Neural cell (in vitro differentiated cells): ENCODE measurements around the gene DCDC2. TPM values are rescaled to one million over a fixed set of nuclear protein-coding genes. Genes with fewer than 3 reads are reported as not detected.

ENCODE experiments used
- H2AFZ ChIP-seq: fragments of 200-600, 300-800 bp; sonication (generic), shearing (Covaris generic); 2 replicates; pipeline ENCODE4 v1.6.0; 2014; ENCODE audit warnings: low read depth, mild to moderate bottlenecking, antibody characterized with exemption, low read length, moderate library complexity
- H3F3A ChIP-seq: fragments of 200-600 bp; shearing (Covaris generic); 2 replicates; pipeline ENCODE4 v1.6.1; 2016; ENCODE audit warnings: mild to moderate bottlenecking, moderate library complexity, mixed read lengths, antibody characterized with exemption, low read length; ENCODE audit not compliant: insufficient read depth, poor library complexity, severe bottlenecking
- H3K27ac ChIP-seq: fragments of 200-600, 300-800 bp; sonication (generic), shearing (Covaris generic); 2 replicates; pipeline ENCODE4 v1.5.1; 2014; ENCODE audit warnings: mild to moderate bottlenecking, low read length, moderate library complexity
- H3K27me3 ChIP-seq: fragments of 300-800, 200-600 bp; sonication (generic), shearing (Covaris generic); 2 replicates; pipeline ENCODE4 v1.6.0; 2014; ENCODE audit warnings: mild to moderate bottlenecking, low read depth, low read length, moderate library complexity; ENCODE audit not compliant: insufficient read depth
- H3K36me3 ChIP-seq: fragments of 300-800, 200-600 bp; sonication (generic), shearing (Covaris generic); 2 replicates; pipeline ENCODE4 v1.5.1; 2014; ENCODE audit warnings: mild to moderate bottlenecking, antibody characterized with exemption, low read length, moderate library complexity; ENCODE audit not compliant: insufficient read depth
- H3K4me2 ChIP-seq: fragments of 300-800, 200-600 bp; sonication (generic), shearing (Covaris generic); 2 replicates; pipeline ENCODE4 v1.6.0; 2014; ENCODE audit warnings: mild to moderate bottlenecking, low read length
- H3K4me3 ChIP-seq: fragments of 300-800, 200-600 bp; sonication (generic), shearing (Covaris generic); 2 replicates; pipeline ENCODE4 v1.5.1; 2014; ENCODE audit warnings: mild to moderate bottlenecking, low read length, moderate library complexity
- H3K79me2 ChIP-seq: fragments of 200-600 bp; shearing (Covaris generic); replicated peaks from 2 replicates; pipeline ENCODE4 v1.6.0; 2014; ENCODE audit warnings: mild to moderate bottlenecking, low read length, moderate library complexity; ENCODE audit not compliant: insufficient read depth
- H3K9ac ChIP-seq: fragments of 300-800, 200-600 bp; sonication (generic), shearing (Covaris generic); 2 replicates; pipeline ENCODE4 v1.6.1; 2016; ENCODE audit warnings: mild to moderate bottlenecking, low read length, mixed read lengths
- H3K9me2 ChIP-seq: fragments of 200-600 bp; shearing (Covaris generic); 2 replicates; pipeline ENCODE4 v1.6.1; 2016; ENCODE audit warnings: mild to moderate bottlenecking, low read length, mixed read lengths; ENCODE audit not compliant: insufficient read depth
- H3K9me3 ChIP-seq: fragments of 200-600, 300-800 bp; sonication (generic), shearing (Covaris generic); 2 replicates; pipeline ENCODE4 v1.6.1; 2016; ENCODE audit warnings: mild to moderate bottlenecking, mixed run types, low read length, moderate library complexity, mixed read lengths
- H4K20me1 ChIP-seq: fragments of 200-600 bp; shearing (Covaris generic); 2 replicates; pipeline ENCODE4 v1.6.1; 2016; ENCODE audit warnings: mild to moderate bottlenecking, mixed run types; ENCODE audit not compliant: insufficient read depth
- CTCF ChIP-seq: fragments of 450-650 bp; IDR thresholded peaks from 2 replicates; pipeline ENCODE4 v1.5.1; 2014; ENCODE audit warnings: antibody characterized with exemption, mild to moderate bottlenecking, moderate library complexity; ENCODE audit not compliant: poor library complexity, severe bottlenecking
- EP300 ChIP-seq: fragments of 450-650 bp; conservative IDR thresholded peaks from 2 replicates; pipeline ENCODE4 v1.6.1; 2014; ENCODE audit warnings: antibody characterized with exemption, mild to moderate bottlenecking, moderate library complexity; ENCODE audit not compliant: poor library complexity, severe bottlenecking
- EZH2 ChIP-seq: fragments of 200-600, 300-800 bp; shearing (Covaris generic), sonication (generic); IDR thresholded peaks from 2 replicates; pipeline ENCODE4 v1.6.1; 2014; ENCODE audit warnings: antibody characterized with exemption, low read length, borderline replicate concordance, mild to moderate bottlenecking; ENCODE audit not compliant: insufficient read depth, poor library complexity, severe bottlenecking
- MXI1 ChIP-seq: fragments of 450-650 bp; conservative IDR thresholded peaks from 2 replicates; pipeline ENCODE4 v1.6.1; 2014; ENCODE audit warnings: antibody characterized with exemption, mild to moderate bottlenecking; ENCODE audit not compliant: poor library complexity, severe bottlenecking
- POLR2AphosphoS5 ChIP-seq: IDR thresholded peaks from 2 replicates; pipeline ENCODE4 v1.6.1; 2012
- RAD21 ChIP-seq: fragments of 450-650 bp; conservative IDR thresholded peaks from 2 replicates; pipeline ENCODE4 v1.6.1; 2014; ENCODE audit warnings: antibody characterized with exemption, mild to moderate bottlenecking, moderate library complexity
- REST ChIP-seq: IDR thresholded peaks from 2 replicates; pipeline ENCODE4 v1.6.1; 2012; ENCODE audit warnings: borderline replicate concordance
- SMC3 ChIP-seq: fragments of 450-650 bp; conservative IDR thresholded peaks from 2 replicates; pipeline ENCODE4 v1.6.1; 2014; ENCODE audit warnings: antibody characterized with exemption, mild to moderate bottlenecking, moderate library complexity; ENCODE audit not compliant: poor library complexity
- TAF1 ChIP-seq: IDR thresholded peaks from 2 replicates; pipeline ENCODE4 v1.6.1; 2012; ENCODE audit warnings: low read depth
- polyA plus RNA-seq: library from polyadenylated mRNA; depleted of rRNA; stranded (reverse); fragments of >200 nt; gene quantifications from 2 replicates; pipeline ENCODE4 v1.2.3, GENCODE V29; 2014

Gene DCDC2
- polyA plus RNA-seq, 1 donor from 2014 or later = 0.57 TPM

- Histone ChIP-seq H3K27me3 (no peaks in the 10 kb centered on the region), H2AFZ (no peak overlapping the region), H3K4me2 (no peak overlapping the region), H3F3A (no peaks in the 10 kb centered on the region), H3K79me2 (no peaks in the 10 kb centered on the region), H4K20me1 (no peaks in the 10 kb centered on the region), H3K9me2 (no peaks in the 10 kb centered on the region), H3K4me3 (no peak overlapping the region), H3K9ac (no peak overlapping the region), H3K27ac (no peak overlapping the region), H3K36me3 (no peaks in the 10 kb centered on the region), H3K9me3 (no peaks in the 10 kb centered on the region)
- no peak for TF ChIP-seq MXI1
- no peak for TF ChIP-seq SMC3
- TF ChIP-seq REST = no peak
- no peak for TF ChIP-seq CTCF
- no peak for TF ChIP-seq RAD21
- TF ChIP-seq EP300 = no peak
- no peak for TF ChIP-seq EZH2
- TF ChIP-seq POLR2AphosphoS5 = no peak
- TF ChIP-seq TAF1 = no peak
Observed at GRCh38 chr6:24219670-24220069, 138.2 kb downstream of the DCDC2 start.

- Histone ChIP-seq H3K27me3 (no peaks in the 10 kb centered on the region), H3K4me3 (no peak overlapping the region), H3K79me2 (no peaks in the 10 kb centered on the region), H3F3A (no peaks in the 10 kb centered on the region), H3K36me3 (no peaks in the 10 kb centered on the region), H3K9me3 (no peaks in the 10 kb centered on the region), H3K9ac (no peak overlapping the region), H3K9me2 (no peaks in the 10 kb centered on the region), H3K27ac (no peak overlapping the region), H3K4me2 (no peak overlapping the region), H4K20me1 (no peaks in the 10 kb centered on the region), H2AFZ (no peak overlapping the region)
- TF ChIP-seq SMC3 (no peak), TAF1 (no peak), EZH2 (no peak), EP300 (no peak), RAD21 (no peak), MXI1 (no peak)
Observed at GRCh38 chr6:24214984-24215383, 142.9 kb downstream of the DCDC2 start.

GRCh38 chr6:24207413-24207812 is 150.4 kb downstream of the DCDC2 start:
- TF ChIP-seq CTCF = no peak
- no peak for TF ChIP-seq TAF1
- no peak for TF ChIP-seq EZH2
- TF ChIP-seq POLR2AphosphoS5 = no peak
- TF ChIP-seq REST = no peak
- no peak for TF ChIP-seq EP300
- TF ChIP-seq MXI1 = no peak
- TF ChIP-seq SMC3 = no peak
- no peak for TF ChIP-seq RAD21

More at GRCh38 chr6:24207413-24207812, 150.4 kb downstream of the DCDC2 start:
- no peaks in the 10 kb centered on the region for H4K20me1 ChIP-seq
- no peak overlapping the region for H2AFZ ChIP-seq
- no peaks in the 10 kb centered on the region for H3K36me3 ChIP-seq
- no peak overlapping the region for H3K4me3 ChIP-seq
- H3K79me2 ChIP-seq = no peaks in the 10 kb centered on the region
- H3K27ac ChIP-seq = no peak overlapping the region
- H3K9me2 ChIP-seq = no peaks in the 10 kb centered on the region
- H3K4me2 ChIP-seq = no peak overlapping the region
- H3K27me3 ChIP-seq = no peaks in the 10 kb centered on the region
- H3K9ac ChIP-seq = no peak overlapping the region
- H3K9me3 ChIP-seq = no peaks in the 10 kb centered on the region
- no peaks in the 10 kb centered on the region for H3F3A ChIP-seq
